ENCODE results near the gene ALG12.

DNA sequence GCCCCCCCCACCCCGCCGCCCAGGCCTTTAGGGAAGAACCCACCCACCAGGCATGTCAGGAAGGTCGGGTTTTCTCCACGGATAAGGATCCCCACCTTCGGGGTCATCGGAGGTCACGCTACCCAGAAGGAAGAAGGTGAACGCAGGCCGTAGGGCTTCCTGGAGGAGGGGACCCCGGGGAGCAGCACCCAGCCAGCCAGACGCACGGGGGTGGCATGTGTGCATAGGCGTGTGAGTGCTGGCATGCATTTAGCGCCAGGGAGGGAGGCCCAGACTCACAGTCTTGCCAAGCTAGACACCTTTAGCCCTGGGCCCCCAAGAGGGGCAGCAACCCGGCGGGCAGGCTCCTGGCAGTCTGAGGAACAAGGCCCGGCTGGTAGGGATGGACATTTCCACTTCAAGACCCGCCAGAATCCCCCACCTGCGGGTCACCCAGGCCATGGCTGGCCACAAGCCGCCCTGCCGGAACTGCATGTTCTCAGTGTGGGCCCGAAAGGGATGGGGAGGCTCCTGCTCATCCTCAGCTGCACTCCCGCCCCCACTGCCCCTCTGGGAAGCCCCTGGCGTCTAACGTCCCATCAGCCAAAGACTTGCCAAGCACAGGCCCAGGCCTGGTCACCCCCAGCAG, 25.6 kb upstream of the ALG12 start:
- TF ChIP-seq, protein P1, sequence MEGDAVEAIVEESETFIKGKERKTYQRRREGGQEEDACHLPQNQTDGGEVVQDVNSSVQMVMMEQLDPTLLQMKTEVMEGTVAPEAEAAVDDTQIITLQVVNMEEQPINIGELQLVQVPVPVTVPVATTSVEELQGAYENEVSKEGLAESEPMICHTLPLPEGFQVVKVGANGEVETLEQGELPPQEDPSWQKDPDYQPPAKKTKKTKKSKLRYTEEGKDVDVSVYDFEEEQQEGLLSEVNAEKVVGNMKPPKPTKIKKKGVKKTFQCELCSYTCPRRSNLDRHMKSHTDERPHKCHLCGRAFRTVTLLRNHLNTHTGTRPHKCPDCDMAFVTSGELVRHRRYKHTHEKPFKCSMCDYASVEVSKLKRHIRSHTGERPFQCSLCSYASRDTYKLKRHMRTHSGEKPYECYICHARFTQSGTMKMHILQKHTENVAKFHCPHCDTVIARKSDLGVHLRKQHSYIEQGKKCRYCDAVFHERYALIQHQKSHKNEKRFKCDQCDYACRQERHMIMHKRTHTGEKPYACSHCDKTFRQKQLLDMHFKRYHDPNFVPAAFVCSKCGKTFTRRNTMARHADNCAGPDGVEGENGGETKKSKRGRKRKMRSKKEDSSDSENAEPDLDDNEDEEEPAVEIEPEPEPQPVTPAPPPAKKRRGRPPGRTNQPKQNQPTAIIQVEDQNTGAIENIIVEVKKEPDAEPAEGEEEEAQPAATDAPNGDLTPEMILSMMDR (IDR thresholded peaks at IDR 0.05; ENCODE audit: insufficient read depth, low read depth, low read length), result no peak
- no peak for TF ChIP-seq EZH2 (IDR thresholded peaks at IDR 0.05; ENCODE audit: insufficient read depth, low read length)
